Activated naive CD4-positive, alpha-beta T cell treated with anti-CD3 and anti-CD28 coated beads, Interleukin-2, amount 50 U/mL, for 24 hours (primary cell): Measurements from ENCODE around the gene ETHE1.
A peak's percentile ranks its signal among the peaks of the same experiment; 100 is the strongest.

ENCODE experiments used
- H3K27ac Mint-ChIP-seq: one replicate; pipeline ENCODE4 v1.8.0; 2021; ENCODE audit warnings: mild to moderate bottlenecking, mixed read lengths
- H3K27me3 Mint-ChIP-seq: one replicate; pipeline ENCODE4 v1.8.0; 2021; ENCODE audit warnings: mixed read lengths
- H3K36me3 Mint-ChIP-seq: one replicate; pipeline ENCODE4 v1.8.0; 2021; ENCODE audit warnings: mixed read lengths
- H3K4me1 Mint-ChIP-seq: one replicate; pipeline ENCODE4 v1.8.0; 2021; ENCODE audit warnings: mixed read lengths
- H3K4me3 Mint-ChIP-seq: one replicate; pipeline ENCODE4 v1.8.0; 2021; ENCODE audit warnings: mild to moderate bottlenecking, mixed read lengths
- H3K9me3 Mint-ChIP-seq: one replicate; pipeline ENCODE4 v1.8.0; 2021; ENCODE audit warnings: mixed read lengths

Gene ETHE1

DNA sequence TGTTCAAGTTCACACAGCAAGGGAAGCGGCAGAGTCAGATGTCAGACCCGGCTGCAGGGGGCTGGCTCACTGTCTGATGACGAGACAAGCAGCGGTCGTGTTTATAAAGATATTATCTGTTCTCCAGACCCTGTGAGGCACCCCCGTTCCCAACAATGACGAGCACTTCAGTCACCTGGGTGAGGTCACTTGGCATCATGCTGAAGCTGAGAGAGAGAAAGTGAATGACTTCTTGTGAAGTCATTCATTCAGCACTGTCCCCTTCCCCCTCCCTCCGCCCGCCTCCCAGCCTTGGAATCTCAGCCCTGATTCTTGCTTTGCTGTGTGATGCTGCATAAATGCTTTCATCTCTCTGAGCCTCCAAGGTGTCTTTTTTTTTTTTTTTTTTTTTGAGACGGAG is 56.7 kb downstream of the ETHE1 start:
- Mint-ChIP-seq H3K27ac (peak overlapping the region; percentile 91), H3K4me1 (peaks cover 84% of the 10 kb centered on the region), H3K36me3 (peaks cover under 1% of the 10 kb centered on the region), H3K9me3 (peaks cover under 1% of the 10 kb centered on the region), H3K27me3 (no peaks in the 10 kb centered on the region), H3K4me3 (peak overlapping the region; percentile 65)

DNA sequence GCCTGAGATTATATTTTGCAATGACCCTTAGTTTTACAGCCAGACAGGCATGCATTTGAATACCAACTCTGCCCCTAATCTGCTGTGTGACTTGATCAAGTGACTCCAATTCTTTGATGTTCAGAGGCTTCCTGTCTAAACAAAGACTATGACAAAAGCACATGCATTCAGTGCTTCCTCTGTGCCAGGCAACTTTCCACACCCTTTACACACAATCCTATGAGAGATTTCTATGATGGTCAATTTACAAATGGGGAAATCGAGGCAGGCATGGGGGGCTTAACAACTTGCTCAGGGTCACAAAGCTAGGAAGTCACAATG is 57.9 kb downstream of the ETHE1 start:
- Mint-ChIP-seq H3K27ac (peak overlapping the region; percentile 90), H3K4me1 (peaks cover 84% of the 10 kb centered on the region)

DNA sequence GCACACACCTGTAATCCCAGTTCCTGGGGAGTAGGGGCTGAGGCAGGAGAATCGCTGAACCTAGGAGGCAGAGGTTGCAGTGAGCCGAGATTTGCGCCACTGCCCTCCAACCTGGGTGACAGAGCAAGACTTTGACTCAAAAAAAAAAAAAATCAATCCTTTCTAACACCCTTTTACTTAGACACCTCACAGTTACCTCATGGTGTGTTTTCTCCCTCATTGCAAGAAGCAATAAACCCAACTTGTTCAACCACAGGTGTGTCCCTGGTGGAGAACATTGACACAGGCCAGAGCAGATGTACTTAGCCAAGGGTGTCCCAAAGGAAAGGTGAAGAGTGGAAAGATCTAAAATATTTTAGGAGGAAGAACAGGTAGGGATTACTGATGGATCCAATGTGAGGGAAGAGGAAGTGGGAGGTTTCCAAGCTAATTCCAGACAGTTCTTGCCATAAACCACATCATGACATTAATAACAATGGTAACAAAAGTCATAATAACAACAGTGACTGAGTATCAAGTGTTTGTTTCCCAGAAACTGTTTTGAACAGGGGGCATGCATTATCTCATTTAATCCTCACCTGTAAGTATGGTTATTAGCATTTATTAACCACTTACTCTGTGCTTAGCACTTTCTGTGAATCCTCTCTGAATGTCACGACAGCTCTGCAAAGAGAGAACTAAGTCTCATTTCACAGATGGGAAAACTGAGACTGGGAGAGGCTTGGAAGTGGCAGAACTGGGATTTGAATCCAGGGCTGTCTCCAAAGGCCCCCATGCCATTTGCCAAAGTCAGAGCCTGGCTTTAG is 58.4 kb downstream of the ETHE1 start:
- no peaks in the 10 kb centered on the region for H3K36me3 Mint-ChIP-seq
- peak overlapping the region; percentile 71 for H3K4me3 Mint-ChIP-seq
- no peaks in the 10 kb centered on the region for H3K9me3 Mint-ChIP-seq
- peak overlapping the region; percentile 90 for H3K27ac Mint-ChIP-seq
- peaks cover 83% of the 10 kb centered on the region for H3K4me1 Mint-ChIP-seq
- no peaks in the 10 kb centered on the region for H3K27me3 Mint-ChIP-seq

More for the DNA sequence above, 57.9 kb downstream of the ETHE1 start:
- H3K9me3 Mint-ChIP-seq = no peaks in the 10 kb centered on the region
- H3K4me3 Mint-ChIP-seq = peak overlapping the region; percentile 71
- H3K27me3 Mint-ChIP-seq = no peaks in the 10 kb centered on the region
- no peaks in the 10 kb centered on the region for H3K36me3 Mint-ChIP-seq

DNA sequence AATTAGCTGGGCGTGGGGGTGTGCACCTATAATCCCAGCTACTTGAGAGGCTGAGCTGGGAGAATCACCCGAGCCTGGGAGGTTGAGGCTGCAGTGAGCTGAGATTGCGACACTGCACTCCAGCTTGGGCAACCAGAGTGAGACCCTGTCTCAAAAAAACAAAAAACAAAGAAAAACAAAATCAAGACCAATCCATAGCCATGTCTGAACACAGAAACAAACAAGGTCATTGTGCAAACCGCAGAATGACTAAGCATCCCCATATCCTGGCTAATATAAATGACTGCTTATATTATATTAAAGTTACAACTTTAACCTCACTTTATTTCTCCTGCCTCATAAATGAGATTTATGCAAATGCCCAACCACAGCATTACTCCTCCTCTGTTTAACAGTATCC is 59.3 kb downstream of the ETHE1 start:
- H3K27me3 Mint-ChIP-seq = no peaks in the 10 kb centered on the region
- peaks cover 82% of the 10 kb centered on the region for H3K4me1 Mint-ChIP-seq
- H3K4me3 Mint-ChIP-seq = peak overlapping the region; percentile 36
- no peaks in the 10 kb centered on the region for H3K9me3 Mint-ChIP-seq
- H3K27ac Mint-ChIP-seq = peak overlapping the region; percentile 55
- no peaks in the 10 kb centered on the region for H3K36me3 Mint-ChIP-seq

DNA sequence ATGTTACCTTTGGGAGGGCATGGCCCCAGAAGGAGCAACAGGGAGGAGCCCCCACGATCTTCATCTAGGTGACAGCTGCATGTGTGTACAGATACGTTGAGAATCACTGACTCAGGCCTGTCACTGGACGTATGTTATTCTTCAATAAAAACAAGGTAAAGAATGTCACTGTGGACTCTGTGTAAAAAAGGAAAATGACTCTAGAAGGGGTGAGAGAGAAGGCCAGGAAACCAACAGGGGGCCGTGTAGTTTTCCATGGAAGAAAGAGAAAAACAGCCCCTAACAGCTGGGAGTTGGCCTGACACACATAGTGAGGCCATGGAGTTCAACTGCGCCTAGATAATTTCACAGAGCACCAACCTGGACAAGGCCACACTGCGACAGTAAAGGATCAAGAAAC is 59.7 kb downstream of the ETHE1 start:
- no peaks in the 10 kb centered on the region for H3K9me3 Mint-ChIP-seq
- H3K27me3 Mint-ChIP-seq = no peaks in the 10 kb centered on the region
- H3K4me3 Mint-ChIP-seq = peak overlapping the region; percentile 11
- no peaks in the 10 kb centered on the region for H3K36me3 Mint-ChIP-seq
- H3K4me1 Mint-ChIP-seq = peaks cover 82% of the 10 kb centered on the region
- H3K27ac Mint-ChIP-seq = no peak overlapping the region

DNA sequence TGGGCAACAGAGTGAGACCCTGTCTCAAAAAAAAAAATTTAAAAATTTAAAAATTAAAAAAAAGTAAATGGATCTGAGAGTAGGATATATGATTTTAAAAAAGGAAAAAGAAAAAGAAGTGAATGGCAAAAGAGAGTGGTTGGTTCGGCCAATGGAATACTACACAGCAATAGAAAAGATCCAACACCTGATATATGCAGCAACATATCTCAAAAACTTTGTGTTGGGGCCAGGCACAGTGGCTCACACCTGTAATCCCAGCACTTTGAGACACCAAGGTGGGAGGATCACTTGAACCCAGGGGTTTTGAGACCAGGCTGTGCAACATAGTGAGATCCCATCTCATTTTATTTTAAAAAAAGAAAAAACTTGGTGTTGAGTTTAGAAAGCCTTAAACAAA is 60.2 kb downstream of the ETHE1 start:
- Mint-ChIP-seq H3K36me3 (no peaks in the 10 kb centered on the region), H3K27ac (no peak overlapping the region), H3K4me1 (peaks cover 84% of the 10 kb centered on the region), H3K4me3 (no peak overlapping the region), H3K9me3 (no peaks in the 10 kb centered on the region), H3K27me3 (no peaks in the 10 kb centered on the region)

DNA sequence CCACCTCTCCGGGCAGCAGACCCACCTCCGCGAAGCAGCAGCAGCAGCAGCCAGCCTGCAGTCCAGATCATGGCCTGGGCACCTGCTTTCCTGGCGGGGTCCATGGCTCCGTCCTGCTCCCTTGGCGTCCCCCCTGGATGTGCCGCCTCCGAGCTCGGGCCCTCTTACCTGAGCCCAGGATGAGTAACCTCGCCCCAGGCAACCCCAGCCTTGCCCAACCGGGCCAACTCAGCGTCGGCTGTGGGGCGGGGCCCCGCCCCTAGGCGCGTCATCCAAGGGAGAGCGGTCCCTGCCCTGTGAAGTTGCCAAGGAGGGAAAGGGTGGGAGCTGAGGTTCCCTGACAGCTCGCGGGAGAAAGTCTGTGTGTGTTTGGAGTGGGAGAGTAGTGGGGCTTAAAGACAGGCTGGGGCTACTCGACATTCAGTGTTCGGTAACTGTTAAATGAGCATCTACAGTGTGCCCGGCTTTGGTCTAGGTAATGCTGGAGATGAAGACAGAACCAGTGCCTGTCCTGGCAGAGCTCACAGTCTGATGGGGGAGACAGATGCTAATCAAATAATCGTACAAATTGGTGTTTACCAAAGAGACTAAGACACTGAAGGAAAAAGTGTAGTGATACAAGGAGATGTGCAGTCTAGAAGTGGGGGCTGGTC is 61.4 kb downstream of the ETHE1 start, which contains the start of gene LYPD3:
TSS of gene LYPD3 (minus strand) at position 141 of the 653 bp plus-strand sequence. CDS start at position 104, 37 bp downstream.
- Mint-ChIP-seq H3K27me3 (no peaks in the 10 kb centered on the region), H3K4me1 (peaks cover 84% of the 10 kb centered on the region)

DNA sequence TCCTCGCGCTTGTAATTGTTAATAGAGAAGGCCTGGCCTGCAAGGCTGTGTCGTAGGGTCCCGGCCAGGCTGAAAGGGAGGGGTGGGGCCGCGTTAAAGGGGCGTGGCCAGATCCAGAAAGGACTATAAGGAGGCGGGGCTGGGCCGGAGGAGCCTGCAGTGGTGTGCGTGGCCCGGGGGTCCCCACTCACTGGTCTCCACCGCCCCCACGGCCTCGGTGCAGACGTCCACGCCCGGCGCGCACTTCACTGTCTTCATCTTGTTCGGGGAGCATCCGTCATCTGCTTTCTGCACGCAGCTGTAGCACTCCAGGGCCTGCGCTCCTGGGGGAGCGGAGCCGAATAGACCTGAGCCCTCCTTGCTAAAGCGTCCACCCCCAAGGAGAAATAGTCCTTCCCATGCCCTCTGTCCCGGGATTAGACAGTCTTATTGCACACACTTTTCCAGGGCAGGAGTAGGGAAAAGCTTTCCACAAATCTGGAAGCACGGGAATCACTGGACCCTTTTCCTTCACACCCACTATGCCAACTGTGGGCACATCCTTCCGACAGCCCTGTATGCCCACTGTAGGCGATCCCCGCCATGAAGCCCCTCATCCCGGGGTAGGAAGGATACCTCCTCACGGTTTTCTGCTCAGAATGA is 62.7 kb downstream of the ETHE1 start:
- H3K4me3 Mint-ChIP-seq = peak overlapping the region; percentile 95
- no peaks in the 10 kb centered on the region for H3K9me3 Mint-ChIP-seq
- peaks cover 6% of the 10 kb centered on the region for H3K36me3 Mint-ChIP-seq
- H3K27me3 Mint-ChIP-seq = no peaks in the 10 kb centered on the region
- peaks cover 73% of the 10 kb centered on the region for H3K4me1 Mint-ChIP-seq
- peak overlapping the region; percentile 91 for H3K27ac Mint-ChIP-seq

More for the DNA sequence above, 61.4 kb downstream of the ETHE1 start, which contains the start of gene LYPD3:
- peak within 1 kb of the TSS; percentile 66 for H3K27ac Mint-ChIP-seq
- H3K9me3 Mint-ChIP-seq = no peaks in the 10 kb centered on the region
- H3K36me3 Mint-ChIP-seq = peaks cover 6% of the 10 kb centered on the region
- peak within 1 kb of the TSS; percentile 95 for H3K4me3 Mint-ChIP-seq

DNA sequence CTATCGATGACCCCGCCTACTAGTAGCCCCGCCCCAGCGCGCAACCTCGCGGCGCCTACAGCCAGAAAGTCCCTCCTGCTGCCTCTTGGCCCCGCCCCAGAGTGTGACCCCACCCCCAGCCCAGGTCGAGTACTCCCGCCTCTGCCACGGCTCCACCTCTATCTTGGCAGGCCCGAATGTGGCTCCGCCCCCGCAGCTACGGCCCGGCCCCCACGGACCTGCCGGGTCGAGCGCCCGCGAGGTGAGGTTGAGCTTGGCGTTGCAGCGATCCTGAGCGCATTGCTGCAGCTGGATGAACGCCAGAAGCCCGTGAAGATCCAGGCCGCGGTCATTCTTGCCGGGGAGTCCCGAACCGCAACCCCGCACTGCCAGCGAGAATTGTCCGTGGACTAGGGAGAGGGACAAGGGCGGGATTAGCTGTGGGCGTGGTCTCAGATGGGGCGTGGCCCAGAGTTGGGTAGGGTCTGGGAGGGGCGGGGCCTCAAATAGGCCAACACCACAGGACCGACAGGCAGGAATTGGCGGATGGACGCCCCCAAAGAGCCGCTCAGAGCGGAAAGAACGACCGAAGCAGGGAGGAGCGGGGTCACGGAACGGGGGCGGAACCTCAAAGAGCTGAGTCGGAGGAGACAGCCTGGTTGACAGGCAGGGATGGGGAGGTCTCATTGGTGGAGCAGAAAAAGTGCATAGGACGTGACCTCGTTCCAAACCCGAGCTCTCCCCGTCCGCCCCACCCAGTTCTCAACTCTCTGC is 63.4 kb downstream of the ETHE1 start:
- Mint-ChIP-seq H3K36me3 (peaks cover 6% of the 10 kb centered on the region), H3K27me3 (no peaks in the 10 kb centered on the region), H3K4me3 (peak overlapping the region; percentile 95), H3K9me3 (no peaks in the 10 kb centered on the region), H3K4me1 (peaks cover 66% of the 10 kb centered on the region), H3K27ac (peak overlapping the region; percentile 91)

DNA sequence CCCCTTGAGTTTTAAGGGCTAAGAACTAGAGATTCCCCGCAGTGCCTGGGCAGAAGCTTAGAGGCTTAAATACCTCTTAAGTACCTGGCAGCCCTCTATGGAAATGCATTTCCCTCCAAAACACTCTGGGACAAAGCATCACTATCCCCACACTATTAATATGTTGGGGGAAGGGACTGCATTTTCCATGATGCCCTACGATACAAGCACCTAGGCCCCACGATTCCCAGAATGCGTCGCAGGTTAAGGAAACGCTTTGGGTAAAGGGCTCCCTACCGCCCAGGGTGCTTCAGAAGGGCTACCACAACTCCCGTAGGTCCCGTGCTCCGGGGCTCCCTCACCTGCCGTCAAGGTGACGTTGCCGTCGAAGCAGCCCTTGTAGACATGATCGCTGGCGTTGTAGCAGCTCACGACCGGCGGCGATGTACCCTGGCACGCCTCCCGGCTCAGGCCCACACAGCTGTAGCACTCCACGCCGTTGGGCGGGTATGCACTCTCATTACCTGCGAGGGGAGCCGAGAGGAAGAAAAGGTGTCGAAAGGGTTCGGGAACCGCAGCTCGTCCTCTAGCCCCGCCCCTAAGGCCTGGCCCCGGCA is 64.1 kb downstream of the ETHE1 start:
- Mint-ChIP-seq H3K9me3 (no peaks in the 10 kb centered on the region), H3K36me3 (peaks cover 6% of the 10 kb centered on the region), H3K4me1 (peaks cover 59% of the 10 kb centered on the region), H3K4me3 (peak overlapping the region; percentile 95), H3K27me3 (no peaks in the 10 kb centered on the region), H3K27ac (peak overlapping the region; percentile 91)

DNA sequence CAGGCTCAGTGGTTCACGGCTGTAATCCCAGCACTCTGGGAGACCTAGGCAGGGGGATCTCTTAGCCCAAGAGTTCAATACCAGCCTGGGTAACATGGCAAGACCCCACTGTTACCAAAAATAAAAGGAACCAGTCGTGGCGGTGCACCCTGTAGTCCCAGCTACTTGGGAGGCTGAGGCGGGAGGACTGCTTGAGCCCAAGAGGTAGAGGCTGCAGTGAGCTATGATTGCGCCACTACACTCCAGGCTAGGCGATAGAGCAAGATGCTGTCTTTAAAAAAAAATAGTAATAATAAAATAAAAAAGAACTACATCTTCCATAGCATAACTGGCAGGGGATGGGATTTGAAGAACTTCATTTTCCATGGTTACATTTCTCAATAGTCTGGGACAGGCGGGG is 64.6 kb downstream of the ETHE1 start:
- H3K4me3 Mint-ChIP-seq = peak overlapping the region; percentile 95
- peaks cover 54% of the 10 kb centered on the region for H3K4me1 Mint-ChIP-seq
- peak overlapping the region; percentile 72 for H3K27ac Mint-ChIP-seq
- peaks cover 6% of the 10 kb centered on the region for H3K36me3 Mint-ChIP-seq
- no peaks in the 10 kb centered on the region for H3K9me3 Mint-ChIP-seq
- H3K27me3 Mint-ChIP-seq = no peaks in the 10 kb centered on the region

DNA sequence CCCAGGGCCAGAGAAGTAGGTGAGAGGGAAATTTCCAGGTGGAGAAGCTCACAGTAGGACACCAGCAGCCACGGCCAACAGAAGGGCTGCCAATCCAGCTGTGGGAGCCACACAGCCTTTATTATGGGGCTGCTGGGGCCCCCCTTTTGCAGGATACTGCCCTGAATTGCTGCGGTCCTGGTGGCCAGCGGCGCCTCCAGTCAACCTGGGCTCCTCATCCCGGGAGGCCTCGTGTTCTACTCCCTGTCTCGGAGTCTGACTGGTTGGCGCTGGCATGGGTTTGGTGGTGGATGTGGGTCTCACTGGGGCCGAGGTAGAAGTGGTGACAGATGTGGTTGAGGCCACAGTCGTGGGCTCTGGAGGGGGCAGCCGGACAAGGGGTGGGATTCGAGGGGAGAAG is 65.7 kb downstream of the ETHE1 start:
- Mint-ChIP-seq H3K36me3 (peaks cover 6% of the 10 kb centered on the region), H3K4me1 (peaks cover 48% of the 10 kb centered on the region), H3K9me3 (no peaks in the 10 kb centered on the region), H3K27me3 (no peaks in the 10 kb centered on the region), H3K4me3 (peak overlapping the region; percentile 49), H3K27ac (peak overlapping the region; percentile 41)

DNA sequence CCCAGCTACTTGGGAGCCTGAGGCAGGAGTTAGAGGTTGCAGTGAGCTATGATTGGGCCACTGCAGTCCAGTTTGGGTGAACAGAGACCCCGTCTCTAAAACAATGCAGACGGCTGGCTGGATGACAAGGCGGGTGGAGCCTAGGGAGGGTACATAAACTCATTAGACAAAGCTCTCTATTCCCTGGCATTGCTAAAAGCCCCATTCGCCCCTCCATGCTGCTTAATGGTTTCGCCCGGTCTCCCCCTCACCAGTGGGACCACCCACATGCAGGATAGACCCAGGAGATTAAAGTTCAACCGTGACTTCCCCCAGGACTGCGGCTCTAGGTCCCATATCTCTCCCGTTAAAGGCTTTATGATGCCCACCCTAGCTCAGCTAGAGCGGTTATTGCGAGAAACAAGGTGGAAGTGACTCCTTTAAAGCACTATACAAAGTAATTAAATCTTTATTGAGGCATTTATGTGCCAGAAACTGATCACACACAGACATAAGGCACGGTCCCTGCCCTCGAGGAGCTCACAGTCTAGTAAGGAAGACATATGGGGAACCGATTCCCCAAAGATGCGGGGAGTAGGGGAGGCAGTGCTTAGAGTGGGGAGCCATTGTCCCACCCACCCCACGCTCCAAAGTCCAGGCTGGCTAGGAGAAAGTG is 66.5 kb downstream of the ETHE1 start:
- peak overlapping the region; percentile 30 for H3K4me3 Mint-ChIP-seq
- no peaks in the 10 kb centered on the region for H3K27me3 Mint-ChIP-seq
- peaks cover 6% of the 10 kb centered on the region for H3K36me3 Mint-ChIP-seq
- H3K4me1 Mint-ChIP-seq = peaks cover 47% of the 10 kb centered on the region
- no peaks in the 10 kb centered on the region for H3K9me3 Mint-ChIP-seq
- H3K27ac Mint-ChIP-seq = peak overlapping the region; percentile 24

DNA sequence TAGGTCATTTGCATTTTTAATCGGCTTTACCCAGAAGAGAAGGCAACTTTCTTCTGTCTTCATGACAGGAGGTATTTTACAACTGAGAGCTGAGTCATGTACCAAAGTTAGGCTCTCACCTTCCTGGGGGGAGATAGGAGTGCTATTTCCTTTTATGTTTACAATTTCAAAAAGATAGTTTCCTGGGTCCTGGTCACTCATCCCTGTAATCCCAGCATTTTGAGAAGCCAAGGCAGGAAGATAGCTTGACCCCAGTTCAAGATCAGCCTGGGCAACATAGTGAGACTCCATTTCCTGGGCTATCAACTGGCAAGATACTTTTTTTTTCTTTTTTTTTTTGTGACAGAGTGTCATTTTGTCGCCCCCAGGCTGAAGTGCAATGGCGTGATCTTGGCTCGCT is 69.2 kb downstream of the ETHE1 start:
- Mint-ChIP-seq H3K27me3 (no peaks in the 10 kb centered on the region), H3K9me3 (no peaks in the 10 kb centered on the region), H3K4me1 (peaks cover 31% of the 10 kb centered on the region), H3K4me3 (no peak overlapping the region), H3K36me3 (peaks cover 6% of the 10 kb centered on the region), H3K27ac (no peak overlapping the region)
